ENCODE data around the gene BBC3. TPM values are rescaled to one million over a fixed set of nuclear protein-coding genes. Genes with fewer than 3 reads are reported as not detected.

BBC3 gene
- total RNA-seq, 2 experiments from 2014 or later, result 39.8 to 42.1 TPM

GRCh38 chr19:47230054-47230920 lies 712 bp downstream of the BBC3 start:
- Mint-ChIP-seq H3K36me3 (ENCODE audit: low read depth) (peaks cover 6% of the 10 kb centered on the region), H3K9me3 (no peaks in the 10 kb centered on the region), H3K4me3 (peak overlapping the region; percentile 57), H3K27ac (no peak overlapping the region), H3K4me1 (ENCODE audit: low read depth) (peaks cover 33% of the 10 kb centered on the region), H3K27me3 (no peaks in the 10 kb centered on the region)
- intact Hi-C loops (cut with DNase I, micrococcal nuclease), result loop anchor here (1.0 to 10.0 kb wide), 3 partner anchors 14 to 515 kb away; partner anchors contain the start of gene PRKD2 (in 1 of the 2)
- CTCF ChIA-PET, result interaction anchor here (1.4 to 2.6 kb wide), 2 partner anchors 9 to 14 kb away, joined by 3 to 12 read pairs; no protein-coding TSS in a partner anchor
- H3K4me1 ChIP-seq (ENCODE audit: insufficient read depth, low read length), result peaks cover 62% of the 10 kb centered on the region
- H3K9me3 ChIP-seq (ENCODE audit: control insufficient read depth in 1 of 2, insufficient read depth in 1 of 2, low read length in 2 of 2), result no peaks in the 10 kb centered on the region
- ATAC-seq (ENCODE audit: poor library complexity), result peak; percentile 30
- DNase-seq, result peak; percentile 70 to 92 (median 80)
- TF ChIP-seq, protein P1, sequence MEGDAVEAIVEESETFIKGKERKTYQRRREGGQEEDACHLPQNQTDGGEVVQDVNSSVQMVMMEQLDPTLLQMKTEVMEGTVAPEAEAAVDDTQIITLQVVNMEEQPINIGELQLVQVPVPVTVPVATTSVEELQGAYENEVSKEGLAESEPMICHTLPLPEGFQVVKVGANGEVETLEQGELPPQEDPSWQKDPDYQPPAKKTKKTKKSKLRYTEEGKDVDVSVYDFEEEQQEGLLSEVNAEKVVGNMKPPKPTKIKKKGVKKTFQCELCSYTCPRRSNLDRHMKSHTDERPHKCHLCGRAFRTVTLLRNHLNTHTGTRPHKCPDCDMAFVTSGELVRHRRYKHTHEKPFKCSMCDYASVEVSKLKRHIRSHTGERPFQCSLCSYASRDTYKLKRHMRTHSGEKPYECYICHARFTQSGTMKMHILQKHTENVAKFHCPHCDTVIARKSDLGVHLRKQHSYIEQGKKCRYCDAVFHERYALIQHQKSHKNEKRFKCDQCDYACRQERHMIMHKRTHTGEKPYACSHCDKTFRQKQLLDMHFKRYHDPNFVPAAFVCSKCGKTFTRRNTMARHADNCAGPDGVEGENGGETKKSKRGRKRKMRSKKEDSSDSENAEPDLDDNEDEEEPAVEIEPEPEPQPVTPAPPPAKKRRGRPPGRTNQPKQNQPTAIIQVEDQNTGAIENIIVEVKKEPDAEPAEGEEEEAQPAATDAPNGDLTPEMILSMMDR (IDR thresholded peaks at IDR 0.05), result peak; percentile 76
- peak overlapping the region; percentile 44 to 93 for H3K27ac ChIP-seq (ENCODE audit: low read depth in 1 of 2, low read length in 2 of 2)
- H3K4me3 ChIP-seq (ENCODE audit: low read length), result peak overlapping the region; percentile 76
- POLR2A ChIA-PET, result interaction anchor here (0.8 to 1.8 kb wide), 6 partner anchors 10 to 117 kb away, joined by 3 to 4 read pairs (median 3); partner anchors contain the start of gene ZC3H4
- no peaks in the 10 kb centered on the region for H3K36me3 ChIP-seq (ENCODE audit: insufficient read depth, low read length)
- H3K27me3 ChIP-seq (ENCODE audit: control insufficient read depth in 1 of 2, insufficient read depth in 2 of 2, low read length in 2 of 2), result no peaks in the 10 kb centered on the region

GRCh38 chr19:47229676-47230053 lies 1.3 kb downstream of the BBC3 start:
- TF ChIP-seq, protein P1 (IDR thresholded peaks at IDR 0.05), result no peak
- Mint-ChIP-seq H3K4me3 (no peak overlapping the region), H3K36me3 (ENCODE audit: low read depth) (peaks cover 6% of the 10 kb centered on the region), H3K4me1 (ENCODE audit: low read depth) (peaks cover 33% of the 10 kb centered on the region), H3K27ac (no peak overlapping the region), H3K27me3 (no peaks in the 10 kb centered on the region), H3K9me3 (no peaks in the 10 kb centered on the region)
- ChIA-PET POLR2A (interaction anchor here (0.7 to 1.8 kb wide), 7 partner anchors 10 to 116 kb away, joined by 3 to 4 read pairs (median 3); partner anchors contain the start of gene ZC3H4), CTCF (interaction anchor here (1.4 to 2.6 kb wide), 2 partner anchors 10 to 14 kb away, joined by 3 to 12 read pairs; no protein-coding TSS in a partner anchor)
- no peaks in the 10 kb centered on the region for H3K36me3 ChIP-seq (ENCODE audit: insufficient read depth, low read length)
- H3K27me3 ChIP-seq (ENCODE audit: control insufficient read depth in 1 of 2, insufficient read depth in 2 of 2, low read length in 2 of 2), result no peaks in the 10 kb centered on the region
- H3K9me3 ChIP-seq (ENCODE audit: control insufficient read depth in 1 of 2, insufficient read depth in 1 of 2, low read length in 2 of 2), result no peaks in the 10 kb centered on the region
- H3K4me1 ChIP-seq (ENCODE audit: insufficient read depth, low read length), result peaks cover 63% of the 10 kb centered on the region
- H3K27ac ChIP-seq (ENCODE audit: low read depth in 1 of 2, low read length in 2 of 2), result peak overlapping the region; percentile 44 to 53
- DNase-seq (peak in 5 of 14 experiments; percentile 23 to 64 (median 43)), ATAC-seq (ENCODE audit: poor library complexity) (no peak)
- intact Hi-C loops (cut with DNase I, micrococcal nuclease), result loop anchor here (1.0 to 10.0 kb wide), 5 partner anchors 15 to 515 kb away; partner anchors contain the start of gene PRKD2 (in 1 of the 2)
- peak overlapping the region; percentile 76 for H3K4me3 ChIP-seq (ENCODE audit: low read length)

DNA sequence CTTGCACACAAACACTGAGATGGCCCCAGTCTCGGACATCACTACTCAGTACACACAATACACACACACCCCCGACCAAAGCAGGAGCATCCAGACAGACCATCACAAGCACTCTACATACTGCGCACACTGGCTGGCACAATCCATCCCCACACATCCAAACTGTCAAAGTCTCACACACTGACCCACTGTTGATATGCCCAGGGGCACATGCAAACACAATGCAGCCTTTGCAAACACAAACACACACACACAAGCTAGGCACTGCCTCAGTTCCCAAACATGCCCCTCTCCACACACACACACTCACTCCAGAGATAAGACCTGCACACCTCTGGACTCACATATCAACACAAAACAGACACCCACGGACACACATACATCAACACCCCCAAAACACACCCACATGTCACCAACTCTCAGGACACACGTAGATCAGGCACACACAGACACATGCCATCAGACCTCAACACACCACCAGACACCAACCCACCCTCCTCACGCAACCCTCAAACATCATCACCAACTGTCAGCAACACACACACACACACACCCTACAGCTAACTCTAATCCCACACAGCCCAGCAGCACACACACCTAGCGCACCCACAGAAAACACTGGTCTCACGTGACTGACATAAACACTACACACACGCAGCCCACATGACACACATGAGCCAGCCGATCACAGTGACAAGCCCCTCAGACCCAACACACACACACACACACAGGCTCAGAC lies 1.9 kb downstream of the BBC3 start:
- H3K36me3 Mint-ChIP-seq (ENCODE audit: low read depth), result peaks cover 6% of the 10 kb centered on the region
- H3K27ac Mint-ChIP-seq, result no peak overlapping the region
- H3K9me3 Mint-ChIP-seq, result no peaks in the 10 kb centered on the region
- peaks cover 33% of the 10 kb centered on the region for H3K4me1 Mint-ChIP-seq (ENCODE audit: low read depth)
- Histone ChIP-seq H3K36me3 (ENCODE audit: insufficient read depth, low read length) (no peaks in the 10 kb centered on the region), H3K27ac (ENCODE audit: low read depth in 1 of 2, low read length in 2 of 2) (peak overlapping the region; percentile 4 to 53), H3K9me3 (ENCODE audit: control insufficient read depth in 1 of 2, insufficient read depth in 1 of 2, low read length in 2 of 2) (no peaks in the 10 kb centered on the region), H3K4me1 (ENCODE audit: insufficient read depth, low read length) (peaks cover 63% of the 10 kb centered on the region), H3K27me3 (ENCODE audit: control insufficient read depth in 1 of 2, insufficient read depth in 2 of 2, low read length in 2 of 2) (no peaks in the 10 kb centered on the region), H3K4me3 (ENCODE audit: low read length) (peak overlapping the region; percentile 76)
- no peaks in the 10 kb centered on the region for H3K27me3 Mint-ChIP-seq
- intact Hi-C loops (cut with DNase I, micrococcal nuclease), result loop anchor here (2.0 to 5.0 kb wide), 2 partner anchors 16 to 82 kb away; no protein-coding TSS in a partner anchor
- no peak overlapping the region for H3K4me3 Mint-ChIP-seq
- TF ChIP-seq, protein P1 (IDR thresholded peaks at IDR 0.05), result no peak
- DNase-seq, result peak in 9 of 14 experiments; percentile 27 to 80 (median 55)
- POLR2A ChIA-PET, result interaction anchor here (0.7 to 1.8 kb wide), 7 partner anchors 11 to 116 kb away, joined by 3 to 4 read pairs (median 3); partner anchors contain the start of gene ZC3H4
- ATAC-seq (ENCODE audit: poor library complexity), result peak; percentile 24
- CTCF ChIA-PET, result interaction anchor here (1.4 to 2.6 kb wide), 2 partner anchors 10 to 15 kb away, joined by 3 to 12 read pairs; no protein-coding TSS in a partner anchor

Data from CD4-positive, alpha-beta T cell (primary cell).